ENCODE results near the gene WASF2. TPM values are rescaled to one million over a fixed set of nuclear protein-coding genes. Genes with fewer than 3 reads are reported as not detected.
A peak's percentile ranks its signal among the peaks of the same experiment; 100 is the strongest.

Gene WASF2
- total RNA-seq, 1 experiment from 2014 or later, result 134 TPM

DNA sequence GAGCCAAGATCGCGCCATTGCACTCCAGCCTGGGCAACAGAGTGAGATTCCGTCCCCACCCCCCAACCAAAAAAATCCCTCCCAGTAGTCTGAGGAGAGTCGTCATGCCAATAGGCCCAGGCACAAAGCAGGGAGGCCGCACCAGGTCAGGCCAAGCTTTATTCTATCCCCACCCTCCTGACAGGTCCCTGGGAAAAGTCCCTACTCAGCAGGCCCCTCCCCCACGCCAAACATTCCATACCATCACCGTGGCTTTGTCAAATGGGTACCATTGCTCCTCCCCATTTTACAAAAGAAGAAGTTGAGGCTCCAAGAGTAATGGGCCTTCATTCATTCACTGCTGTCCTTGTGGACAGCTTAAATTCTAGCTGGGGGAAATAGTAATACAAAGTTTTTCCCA, 92.2 kb downstream of the WASF2 start:
- Histone ChIP-seq H3K27ac (no peak overlapping the region), H3K36me3 (ENCODE audit: low read depth) (no peaks in the 10 kb centered on the region), H4K20me1 (ENCODE audit: insufficient read depth) (no peaks in the 10 kb centered on the region), H3F3A (ENCODE audit: insufficient read depth, low read depth) (peaks cover 6% of the 10 kb centered on the region), H3K9me3 (ENCODE audit: insufficient read depth, low read depth) (no peaks in the 10 kb centered on the region), H3K4me3 (no peak overlapping the region), H3K4me1 (replicated peaks; ENCODE audit: insufficient read depth) (no peaks in the 10 kb centered on the region), H3K4me2 (no peak overlapping the region), H3K27me3 (ENCODE audit: insufficient read depth, low read depth) (no peaks in the 10 kb centered on the region), H2AFZ (no peak overlapping the region), H3K9me2 (ENCODE audit: insufficient read depth) (no peaks in the 10 kb centered on the region), H3K79me2 (ENCODE audit: low read depth) (no peaks in the 10 kb centered on the region)
- POLR2A ChIA-PET (ENCODE audit: unreplicated experiment), result no interaction called here
- CTCF ChIA-PET, result interaction anchor here (0.5 to 1.9 kb wide), 5 partner anchors 83 to 358 kb away, joined by 3 to 13 read pairs (median 9); no protein-coding TSS in a partner anchor
- DNase-seq, result no peak
- no peak for TF ChIP-seq EZH2 (IDR thresholded peaks at IDR 0.05; ENCODE audit: low read depth)
- TF ChIP-seq, protein P1, sequence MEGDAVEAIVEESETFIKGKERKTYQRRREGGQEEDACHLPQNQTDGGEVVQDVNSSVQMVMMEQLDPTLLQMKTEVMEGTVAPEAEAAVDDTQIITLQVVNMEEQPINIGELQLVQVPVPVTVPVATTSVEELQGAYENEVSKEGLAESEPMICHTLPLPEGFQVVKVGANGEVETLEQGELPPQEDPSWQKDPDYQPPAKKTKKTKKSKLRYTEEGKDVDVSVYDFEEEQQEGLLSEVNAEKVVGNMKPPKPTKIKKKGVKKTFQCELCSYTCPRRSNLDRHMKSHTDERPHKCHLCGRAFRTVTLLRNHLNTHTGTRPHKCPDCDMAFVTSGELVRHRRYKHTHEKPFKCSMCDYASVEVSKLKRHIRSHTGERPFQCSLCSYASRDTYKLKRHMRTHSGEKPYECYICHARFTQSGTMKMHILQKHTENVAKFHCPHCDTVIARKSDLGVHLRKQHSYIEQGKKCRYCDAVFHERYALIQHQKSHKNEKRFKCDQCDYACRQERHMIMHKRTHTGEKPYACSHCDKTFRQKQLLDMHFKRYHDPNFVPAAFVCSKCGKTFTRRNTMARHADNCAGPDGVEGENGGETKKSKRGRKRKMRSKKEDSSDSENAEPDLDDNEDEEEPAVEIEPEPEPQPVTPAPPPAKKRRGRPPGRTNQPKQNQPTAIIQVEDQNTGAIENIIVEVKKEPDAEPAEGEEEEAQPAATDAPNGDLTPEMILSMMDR (conservative IDR thresholded peaks at IDR 0.05), result no peak
- intact Hi-C loops (cut with micrococcal nuclease; ENCODE audit: unreplicated experiment), result loop anchor here (5.0 kb wide), 3 partner anchors 160 to 355 kb away; no protein-coding TSS in a partner anchor
- no TSS peak for BruUV-seq (replicated peaks)

DNA sequence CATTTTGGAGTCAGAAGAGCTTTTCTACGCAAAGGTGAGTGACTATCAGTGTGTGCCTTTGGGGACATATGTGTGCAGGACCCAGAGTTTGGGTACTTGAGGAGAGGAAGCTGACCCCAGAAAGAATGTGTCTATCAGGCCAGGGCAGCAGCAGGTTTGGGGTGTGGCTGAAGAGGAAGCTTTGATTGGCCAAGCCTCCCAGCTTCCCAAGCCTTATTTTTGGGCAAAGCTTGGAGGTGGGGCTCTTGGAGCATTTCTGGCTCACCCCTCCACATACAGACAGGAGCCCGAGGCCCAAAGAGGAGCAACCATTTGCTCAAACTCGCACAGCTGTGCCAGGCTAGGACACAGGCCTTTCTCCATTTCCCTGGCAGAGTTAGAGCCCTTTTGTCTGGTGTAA, 92.9 kb downstream of the WASF2 start:
- peaks cover 4% of the 10 kb centered on the region; the same call in 1 of the 2 replicates for H3F3A ChIP-seq (ENCODE audit: insufficient read depth, low read depth)
- intact Hi-C loops (cut with micrococcal nuclease; ENCODE audit: unreplicated experiment), result loop anchor here (5.0 kb wide), 3 partner anchors 160 to 355 kb away; no protein-coding TSS in a partner anchor
- H3K36me3 ChIP-seq (ENCODE audit: low read depth), result no peaks in the 10 kb centered on the region
- no peaks in the 10 kb centered on the region for H3K27me3 ChIP-seq (ENCODE audit: insufficient read depth, low read depth)
- BruUV-seq (replicated peaks), result no TSS peak
- no peak overlapping the region for H2AFZ ChIP-seq
- no peaks in the 10 kb centered on the region for H4K20me1 ChIP-seq (ENCODE audit: insufficient read depth)
- no peak for TF ChIP-seq EZH2 (IDR thresholded peaks at IDR 0.05; ENCODE audit: low read depth)
- no peak overlapping the region for H3K4me3 ChIP-seq
- DNase-seq, result no peak
- H3K9me2 ChIP-seq (ENCODE audit: insufficient read depth), result no peaks in the 10 kb centered on the region
- CTCF ChIA-PET, result interaction anchor here (0.5 to 1.9 kb wide), 4 partner anchors 19 to 357 kb away, joined by 3 to 13 read pairs (median 6); no protein-coding TSS in a partner anchor
- no peaks in the 10 kb centered on the region for H3K4me1 ChIP-seq (replicated peaks; ENCODE audit: insufficient read depth)
- H3K4me2 ChIP-seq, result no peak overlapping the region
- no peaks in the 10 kb centered on the region for H3K79me2 ChIP-seq (ENCODE audit: low read depth)
- H3K9me3 ChIP-seq (ENCODE audit: insufficient read depth, low read depth), result no peaks in the 10 kb centered on the region
- POLR2A ChIA-PET (ENCODE audit: unreplicated experiment), result interaction anchor here (0.7 kb wide), 1 partner anchor 101 kb away, joined by 5 read pairs; no protein-coding TSS in a partner anchor
- H3K27ac ChIP-seq, result no peak overlapping the region

DNA sequence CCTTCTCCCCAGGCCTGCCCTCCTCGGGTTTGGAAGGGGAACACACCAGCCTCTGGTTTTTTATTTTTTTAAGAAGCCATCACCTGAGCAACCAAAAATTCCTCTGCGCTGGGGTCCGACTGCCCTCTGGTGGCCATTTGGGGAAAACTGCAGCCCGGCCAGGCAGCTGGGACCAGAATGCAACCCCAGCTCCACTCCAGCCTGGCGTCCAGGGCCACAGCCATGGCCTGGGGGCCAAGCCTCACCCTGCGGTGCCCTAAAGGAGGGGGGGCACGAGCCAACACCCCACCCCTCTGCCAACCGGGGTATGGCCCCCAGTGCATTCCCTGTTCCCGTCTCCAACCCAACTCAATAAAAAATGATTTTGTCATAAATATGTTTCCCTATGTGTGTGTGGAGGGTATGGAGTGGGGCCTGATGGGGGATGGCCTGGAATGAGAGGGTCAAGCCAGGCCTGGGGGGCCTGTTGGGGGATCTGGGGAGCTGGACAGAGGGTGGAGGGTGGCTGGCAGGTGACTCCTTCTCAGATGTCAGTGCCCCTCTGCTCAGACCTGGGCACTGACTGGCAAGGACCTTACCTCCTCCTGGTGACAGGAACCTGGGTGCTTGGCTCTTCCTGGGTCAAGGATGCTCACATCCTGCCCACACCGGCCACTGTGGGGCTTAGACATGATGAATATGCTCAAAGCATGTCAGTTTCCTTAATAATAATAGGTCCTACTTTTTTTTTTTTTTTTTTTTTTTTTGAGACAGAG, 94.3 kb downstream of the WASF2 start:
- Histone ChIP-seq H3K27ac (no peak overlapping the region), H3K9me3 (ENCODE audit: insufficient read depth, low read depth) (no peaks in the 10 kb centered on the region), H3K79me2 (ENCODE audit: low read depth) (no peaks in the 10 kb centered on the region), H3K36me3 (ENCODE audit: low read depth) (no peaks in the 10 kb centered on the region), H3K4me1 (replicated peaks; ENCODE audit: insufficient read depth) (no peaks in the 10 kb centered on the region), H3F3A (ENCODE audit: insufficient read depth, low read depth) (no peaks in the 10 kb centered on the region), H2AFZ (no peak overlapping the region), H3K4me3 (no peak overlapping the region), H3K9me2 (ENCODE audit: insufficient read depth) (no peaks in the 10 kb centered on the region), H3K4me2 (no peak overlapping the region), H4K20me1 (ENCODE audit: insufficient read depth) (no peaks in the 10 kb centered on the region), H3K27me3 (ENCODE audit: insufficient read depth, low read depth) (no peaks in the 10 kb centered on the region)
- BruUV-seq (replicated peaks), result no TSS peak
- ChIA-PET POLR2A (ENCODE audit: unreplicated experiment) (interaction anchor here (0.8 kb wide), 1 partner anchor 27 kb away, joined by 9 read pairs; no protein-coding TSS in a partner anchor), CTCF (interaction anchor here (0.6 to 1.1 kb wide), 11 partner anchors 17 to 400 kb away, joined by 3 to 10 read pairs (median 4); no protein-coding TSS in a partner anchor)
- intact Hi-C loops (cut with micrococcal nuclease; ENCODE audit: unreplicated experiment), result loop anchor here (1.0 to 5.0 kb wide), 5 partner anchors 94 to 353 kb away; no protein-coding TSS in a partner anchor
- no peak for TF ChIP-seq EZH2 (IDR thresholded peaks at IDR 0.05; ENCODE audit: low read depth)
- TF ChIP-seq, protein P1 (conservative IDR thresholded peaks at IDR 0.05), result peak; percentile 82
- peak; percentile 38 to 83 for DNase-seq

Data from PC-9 (cell line).